Measurements from ENCODE around the gene INKA2. TPM values are rescaled to one million over a fixed set of nuclear protein-coding genes. Genes with fewer than 3 reads are reported as not detected.

The INKA2 gene
- total RNA-seq, 1 donor = 3.6 TPM

GRCh38 chr1:111776391-111776790 is 37.2 kb upstream of the INKA2 start:
- no peak for DNase-seq (ENCODE audit: insufficient read length, low spot score, missing footprints)
- H3K9me3 ChIP-seq (ENCODE audit: low read depth, low read length) = no peaks in the 10 kb centered on the region
- no peak overlapping the region for H3K4me2 ChIP-seq (ENCODE audit: insufficient read depth, low read length)
- H2AFZ ChIP-seq (ENCODE audit: low read length) = no peak overlapping the region
- peaks cover 10% of the 10 kb centered on the region for H3K4me1 ChIP-seq (ENCODE audit: insufficient read depth, low read length)
- TF ChIP-seq CTCF (IDR thresholded peaks at IDR 0.05; ENCODE audit: extremely low read depth, low read depth, low read length) = no peak
- no peaks in the 10 kb centered on the region for H4K20me1 ChIP-seq (ENCODE audit: insufficient read depth, low read length)
- no peak overlapping the region for H3K27ac ChIP-seq (ENCODE audit: low read depth, low read length)
- no peak overlapping the region for H3K4me3 ChIP-seq (ENCODE audit: insufficient read depth, low read length)
- no peaks in the 10 kb centered on the region for H3K36me3 ChIP-seq (ENCODE audit: insufficient read depth, low read length)
- H3K79me2 ChIP-seq (ENCODE audit: insufficient read depth, low read length) = no peaks in the 10 kb centered on the region
- no peaks in the 10 kb centered on the region for H3K27me3 ChIP-seq (ENCODE audit: insufficient read depth, low read length)

GRCh38 chr1:111775966-111776365 is 36.8 kb upstream of the INKA2 start:
- Histone ChIP-seq H3K79me2 (ENCODE audit: insufficient read depth, low read length) (no peaks in the 10 kb centered on the region), H2AFZ (ENCODE audit: low read length) (no peak overlapping the region), H3K4me3 (ENCODE audit: insufficient read depth, low read length) (no peak overlapping the region), H4K20me1 (ENCODE audit: insufficient read depth, low read length) (no peaks in the 10 kb centered on the region), H3K36me3 (ENCODE audit: insufficient read depth, low read length) (no peaks in the 10 kb centered on the region), H3K4me2 (ENCODE audit: insufficient read depth, low read length) (no peak overlapping the region), H3K27ac (ENCODE audit: low read depth, low read length) (no peak overlapping the region), H3K27me3 (ENCODE audit: insufficient read depth, low read length) (no peaks in the 10 kb centered on the region), H3K4me1 (ENCODE audit: insufficient read depth, low read length) (peaks cover 10% of the 10 kb centered on the region), H3K9me3 (ENCODE audit: low read depth, low read length) (no peaks in the 10 kb centered on the region)
- TF ChIP-seq CTCF (IDR thresholded peaks at IDR 0.05; ENCODE audit: extremely low read depth, low read depth, low read length) = no peak
- no peak for DNase-seq (ENCODE audit: insufficient read length, low spot score, missing footprints)

GRCh38 chr1:111770916-111771315 is 31.7 kb upstream of the INKA2 start:
- no peaks in the 10 kb centered on the region for H3K79me2 ChIP-seq (ENCODE audit: insufficient read depth, low read length)
- H3K9me3 ChIP-seq (ENCODE audit: low read depth, low read length) = no peaks in the 10 kb centered on the region
- H3K27me3 ChIP-seq (ENCODE audit: insufficient read depth, low read length) = no peaks in the 10 kb centered on the region
- no peak overlapping the region for H3K4me2 ChIP-seq (ENCODE audit: insufficient read depth, low read length)
- DNase-seq (ENCODE audit: insufficient read length, low spot score, missing footprints) = no peak
- no peak overlapping the region for H2AFZ ChIP-seq (ENCODE audit: low read length)
- no peak overlapping the region for H3K4me3 ChIP-seq (ENCODE audit: insufficient read depth, low read length)
- no peaks in the 10 kb centered on the region for H3K4me1 ChIP-seq (ENCODE audit: insufficient read depth, low read length)
- no peak for TF ChIP-seq CTCF (IDR thresholded peaks at IDR 0.05; ENCODE audit: extremely low read depth, low read depth, low read length)
- H3K27ac ChIP-seq (ENCODE audit: low read depth, low read length) = no peak overlapping the region
- H3K36me3 ChIP-seq (ENCODE audit: insufficient read depth, low read length) = peaks cover 19% of the 10 kb centered on the region
- no peaks in the 10 kb centered on the region for H4K20me1 ChIP-seq (ENCODE audit: insufficient read depth, low read length)

GRCh38 chr1:111769517-111770146 is 30.4 kb upstream of the INKA2 start:
- no peak overlapping the region for H3K27ac ChIP-seq (ENCODE audit: low read depth, low read length)
- H2AFZ ChIP-seq (ENCODE audit: low read length) = no peak overlapping the region
- peak; percentile 85 for DNase-seq (ENCODE audit: insufficient read length, low spot score, missing footprints)
- no peaks in the 10 kb centered on the region for H3K9me3 ChIP-seq (ENCODE audit: low read depth, low read length)
- no peaks in the 10 kb centered on the region for H3K79me2 ChIP-seq (ENCODE audit: insufficient read depth, low read length)
- peak; percentile 83 for TF ChIP-seq CTCF (IDR thresholded peaks at IDR 0.05; ENCODE audit: extremely low read depth, low read depth, low read length)
- no peaks in the 10 kb centered on the region for H3K4me1 ChIP-seq (ENCODE audit: insufficient read depth, low read length)
- H4K20me1 ChIP-seq (ENCODE audit: insufficient read depth, low read length) = no peaks in the 10 kb centered on the region
- H3K27me3 ChIP-seq (ENCODE audit: insufficient read depth, low read length) = no peaks in the 10 kb centered on the region
- H3K36me3 ChIP-seq (ENCODE audit: insufficient read depth, low read length) = peaks cover 30% of the 10 kb centered on the region
- no peak overlapping the region for H3K4me3 ChIP-seq (ENCODE audit: insufficient read depth, low read length)
- no peak overlapping the region for H3K4me2 ChIP-seq (ENCODE audit: insufficient read depth, low read length)

Measured in osteoblast (primary cell).